ENCODE measurements around the gene DNAH2. TPM values are rescaled to one million over a fixed set of nuclear protein-coding genes. Genes with fewer than 3 reads are reported as not detected.

DNAH2 gene
- total and polyA plus RNA-seq, 2 of the 13 experiments (the other 11 are each of a cell fraction or from before 2014, with no cell fraction given) = not detected

DNA sequence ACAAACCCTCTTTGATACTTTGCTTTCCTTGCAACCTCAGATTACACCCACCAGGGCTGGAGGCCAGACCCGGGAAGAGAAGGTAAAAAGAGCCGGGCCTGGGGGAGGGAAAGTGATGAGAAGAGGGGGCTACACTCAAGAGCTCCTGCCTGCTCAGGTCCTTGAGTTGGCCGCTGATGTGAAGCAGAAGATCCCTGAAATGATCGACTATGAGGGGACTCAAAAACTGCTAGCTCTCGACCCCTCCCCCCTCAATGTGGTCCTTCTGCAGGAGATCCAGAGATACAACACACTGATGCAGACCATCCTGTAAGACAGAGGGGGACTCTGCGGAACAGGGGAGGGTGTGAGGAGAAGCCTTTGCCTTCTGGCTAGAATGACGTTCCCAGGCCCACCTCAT lies 113.7 kb downstream of the DNAH2 start (continued):
- TF ChIP-seq, protein P1, sequence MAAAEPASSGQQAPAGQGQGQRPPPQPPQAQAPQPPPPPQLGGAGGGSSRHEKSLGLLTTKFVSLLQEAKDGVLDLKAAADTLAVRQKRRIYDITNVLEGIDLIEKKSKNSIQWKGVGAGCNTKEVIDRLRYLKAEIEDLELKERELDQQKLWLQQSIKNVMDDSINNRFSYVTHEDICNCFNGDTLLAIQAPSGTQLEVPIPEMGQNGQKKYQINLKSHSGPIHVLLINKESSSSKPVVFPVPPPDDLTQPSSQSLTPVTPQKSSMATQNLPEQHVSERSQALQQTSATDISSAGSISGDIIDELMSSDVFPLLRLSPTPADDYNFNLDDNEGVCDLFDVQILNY (CRISPR knock-in tag; conservative IDR thresholded peaks at IDR 0.05) = no peak
- TF ChIP-seq ZNF839 (CRISPR knock-in tag; IDR thresholded peaks at IDR 0.05; ENCODE audit: borderline replicate concordance) (no peak), ZSCAN31 (CRISPR knock-in tag; IDR thresholded peaks at IDR 0.05; ENCODE audit: low read depth) (no peak)

DNA sequence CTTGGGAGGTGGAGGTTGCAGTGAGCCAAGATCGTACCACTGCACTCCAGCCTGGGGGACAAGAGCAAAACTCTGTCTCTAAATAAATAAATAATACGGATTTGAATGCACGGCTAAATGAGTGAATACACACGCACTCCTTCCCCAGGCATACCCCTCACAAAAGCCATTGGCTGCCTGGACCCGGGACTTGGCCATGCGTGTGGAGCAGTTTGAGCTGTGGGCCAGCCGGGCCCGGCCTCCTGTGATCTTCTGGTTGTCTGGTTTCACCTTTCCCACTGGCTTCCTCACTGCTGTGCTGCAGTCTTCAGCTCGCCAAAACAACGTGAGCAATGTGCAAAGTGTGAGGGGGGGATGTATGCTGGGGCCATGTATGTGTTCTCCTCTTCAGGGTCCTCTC lies 114.9 kb downstream of the DNAH2 start:
- Histone ChIP-seq H2AFZ (ENCODE audit: low read length) (no peak overlapping the region), H3K27ac (ENCODE audit: extremely low read length, insufficient read depth, low read length) (no peak overlapping the region), H3K36me3 (replicated peaks in 1 of 2; ENCODE audit: control insufficient read depth in 1 of 2, insufficient read depth in 2 of 2, low read length in 2 of 2) (no peaks in the 10 kb centered on the region), H3K4me2 (ENCODE audit: low read depth, low read length) (peak overlapping the region; percentile 84; the same call in 1 of the 2 replicates), H4K20me1 (ENCODE audit: insufficient read depth, low read length) (no peaks in the 10 kb centered on the region), H3K4me3 (replicated peaks in 1 of 3; ENCODE audit: insufficient read depth in 1 of 3, low read depth in 2 of 3, low read length in 3 of 3) (peak overlapping the region in 1 of 3 experiments; percentile 38; a peak in 1 of 6 replicates), H3K9me3 (ENCODE audit: low read length) (no peaks in the 10 kb centered on the region), H3K9ac (ENCODE audit: insufficient read depth, low read depth, low read length) (0 out of 2 replicates have a peak overlapping the region, but pooled peaks have one; percentile 7), H3K4me1 (ENCODE audit: insufficient read depth, low read length) (peaks cover 36% of the 10 kb centered on the region), H3K79me2 (ENCODE audit: insufficient read depth, low read length) (peaks cover 2% of the 10 kb centered on the region), H3K27me3 (ENCODE audit: control insufficient read depth in 1 of 2, insufficient read depth in 2 of 2, low read length in 2 of 2) (peaks cover 6 to 31% of the 10 kb centered on the region in 2 experiments; a peak in 4 of 5 replicates)
- CTCF ChIA-PET (ENCODE audit: low intra/inter-chr PET ratio, low total read pairs) = no interaction called here
- TF ChIP-seq KLF15 (CRISPR knock-in tag; IDR thresholded peaks at IDR 0.05; ENCODE audit: borderline replicate concordance) (no peak), ZNF547 (CRISPR knock-in tag; IDR thresholded peaks at IDR 0.05) (no peak), AGO2 (optimal IDR thresholded peaks at IDR 0.05; ENCODE audit: low read depth, low read length) (no peak), ZKSCAN5 (CRISPR knock-in tag; IDR thresholded peaks at IDR 0.05) (no peak), AGO1 (IDR thresholded peaks at IDR 0.05; ENCODE audit: low read depth, low read length, poor library complexity, severe bottlenecking) (peak; percentile 23), AHR (CRISPR knock-in tag; IDR thresholded peaks at IDR 0.05) (no peak), ZNF274 (CRISPR knock-in tag; IDR thresholded peaks at IDR 0.05) (no peak), CC2D1A (CRISPR knock-in tag; IDR thresholded peaks at IDR 0.05) (no peak)
- TF ChIP-seq, protein P2, sequence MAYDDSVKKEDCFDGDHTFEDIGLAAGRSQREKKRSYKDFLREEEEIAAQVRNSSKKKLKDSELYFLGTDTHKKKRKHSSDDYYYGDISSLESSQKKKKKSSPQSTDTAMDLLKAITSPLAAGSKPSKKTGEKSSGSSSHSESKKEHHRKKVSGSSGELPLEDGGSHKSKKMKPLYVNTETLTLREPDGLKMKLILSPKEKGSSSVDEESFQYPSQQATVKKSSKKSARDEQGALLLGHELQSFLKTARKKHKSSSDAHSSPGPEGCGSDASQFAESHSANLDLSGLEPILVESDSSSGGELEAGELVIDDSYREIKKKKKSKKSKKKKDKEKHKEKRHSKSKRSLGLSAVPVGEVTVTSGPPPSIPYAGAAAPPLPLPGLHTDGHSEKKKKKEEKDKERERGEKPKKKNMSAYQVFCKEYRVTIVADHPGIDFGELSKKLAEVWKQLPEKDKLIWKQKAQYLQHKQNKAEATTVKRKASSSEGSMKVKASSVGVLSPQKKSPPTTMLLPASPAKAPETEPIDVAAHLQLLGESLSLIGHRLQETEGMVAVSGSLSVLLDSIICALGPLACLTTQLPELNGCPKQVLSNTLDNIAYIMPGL (CRISPR knock-in tag; IDR thresholded peaks at IDR 0.05; ENCODE audit: borderline replicate concordance in 1 of 2, low read depth in 1 of 2) = 0 out of 4 replicates have a peak, but pooled peaks of 1 of the 2 experiments have one; percentile 19
- TF ChIP-seq, protein P3, sequence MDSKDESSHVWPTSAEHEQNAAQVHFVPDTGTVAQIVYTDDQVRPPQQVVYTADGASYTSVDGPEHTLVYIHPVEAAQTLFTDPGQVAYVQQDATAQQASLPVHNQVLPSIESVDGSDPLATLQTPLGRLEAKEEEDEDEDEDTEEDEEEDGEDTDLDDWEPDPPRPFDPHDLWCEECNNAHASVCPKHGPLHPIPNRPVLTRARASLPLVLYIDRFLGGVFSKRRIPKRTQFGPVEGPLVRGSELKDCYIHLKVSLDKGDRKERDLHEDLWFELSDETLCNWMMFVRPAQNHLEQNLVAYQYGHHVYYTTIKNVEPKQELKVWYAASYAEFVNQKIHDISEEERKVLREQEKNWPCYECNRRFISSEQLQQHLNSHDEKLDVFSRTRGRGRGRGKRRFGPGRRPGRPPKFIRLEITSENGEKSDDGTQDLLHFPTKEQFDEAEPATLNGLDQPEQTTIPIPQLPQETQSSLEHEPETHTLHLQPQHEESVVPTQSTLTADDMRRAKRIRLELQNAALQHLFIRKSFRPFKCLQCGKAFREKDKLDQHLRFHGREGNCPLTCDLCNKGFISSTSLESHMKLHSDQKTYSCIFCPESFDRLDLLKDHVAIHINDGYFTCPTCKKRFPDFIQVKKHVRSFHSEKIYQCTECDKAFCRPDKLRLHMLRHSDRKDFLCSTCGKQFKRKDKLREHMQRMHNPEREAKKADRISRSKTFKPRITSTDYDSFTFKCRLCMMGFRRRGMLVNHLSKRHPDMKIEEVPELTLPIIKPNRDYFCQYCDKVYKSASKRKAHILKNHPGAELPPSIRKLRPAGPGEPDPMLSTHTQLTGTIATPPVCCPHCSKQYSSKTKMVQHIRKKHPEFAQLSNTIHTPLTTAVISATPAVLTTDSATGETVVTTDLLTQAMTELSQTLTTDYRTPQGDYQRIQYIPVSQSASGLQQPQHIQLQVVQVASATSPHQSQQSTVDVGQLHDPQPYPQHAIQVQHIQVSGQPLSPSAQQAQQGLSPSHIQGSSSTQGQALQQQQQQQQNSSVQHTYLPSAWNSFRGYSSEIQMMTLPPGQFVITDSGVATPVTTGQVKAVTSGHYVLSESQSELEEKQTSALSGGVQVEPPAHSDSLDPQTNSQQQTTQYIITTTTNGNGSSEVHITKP (CRISPR knock-in tag; IDR thresholded peaks at IDR 0.05; ENCODE audit: low read depth) = peak; percentile 87
- no TSS peak for BruUV-seq (replicated peaks)
- intact Hi-C loops (cut with micrococcal nuclease; ENCODE audit: unreplicated experiment) = loop anchor here (5.0 kb wide), 1 partner anchor 85 kb away; no protein-coding TSS in a partner anchor
- no peak for ATAC-seq
- DNase-seq (ENCODE audit: low spot score) = no peak
- POLR2A ChIA-PET = interaction anchor here (1.4 to 8.2 kb wide), 4 partner anchors 11 to 84 kb away, joined by 4 to 159 read pairs (median 54); partner anchors contain the start of genes CYB5D1, NAA38, RNF227 and TMEM88
- no peak for FAIRE-seq
- WGBS (ENCODE audit: low lambda C conversion rate) = 10% methylated on average over 10 of the region's 10 CpGs
- in situ Hi-C loops (cut with HindIII; ENCODE audit: extremely low pct_ligation_motif_present, low pct_unique_long_range_greater_than_20kb) = no loop called here
